GM21526 (cell line): ENCODE measurements around the gene ELOB.

Experiments used
- ATAC-seq: cut with Tn5 transposase; IDR thresholded peaks from one replicate; pipeline ENCODE4 v1.9.1; 2021; ENCODE audit warnings: moderate library complexity; ENCODE audit not compliant: unreplicated experiment, low FRiP score

ELOB gene

GRCh38 chr16:2784358-2785100, 7.4 kb upstream of the ELOB start:
- no peak for ATAC-seq

GRCh38 chr16:2783581-2784357, 6.7 kb upstream of the ELOB start:
- ATAC-seq = no peak

GRCh38 chr16:2782583-2783351, 5.7 kb upstream of the ELOB start:
- no peak for ATAC-seq

- ATAC-seq = no peak
These were observed 3.2 kb upstream of the ELOB start for GRCh38 chr16:2779978-2780898.

GRCh38 chr16:2779151-2779920, 2.3 kb upstream of the ELOB start:
- no peak for ATAC-seq

GRCh38 chr16:2778630-2778958, 1.5 kb upstream of the ELOB start:
- no peak for ATAC-seq

- ATAC-seq = no peak
These were observed 986 bp upstream of the ELOB start for GRCh38 chr16:2777903-2778629.

GRCh38 chr16:2776500-2777139, 460 bp downstream of the ELOB start:
- ATAC-seq = peak; percentile 18

GRCh38 chr16:2775765-2776499, 1.1 kb downstream of the ELOB start:
- ATAC-seq = no peak

GRCh38 chr16:2775131-2775716, 1.9 kb downstream of the ELOB start:
- ATAC-seq = no peak

- no peak for ATAC-seq
These were observed 2.8 kb downstream of the ELOB start for GRCh38 chr16:2774161-2774891.

GRCh38 chr16:2773188-2773968, 3.7 kb downstream of the ELOB start:
- ATAC-seq = no peak

GRCh38 chr16:2771496-2772402, 5.3 kb downstream of the ELOB start:
- no peak for ATAC-seq

GRCh38 chr16:2770057-2770951, 6.8 kb downstream of the ELOB start:
- ATAC-seq = no peak
